ENCODE measurements around the gene TMEM151B. TPM values are rescaled to one million over a fixed set of nuclear protein-coding genes. Genes with fewer than 3 reads are reported as not detected.
A peak's percentile ranks its signal among the peaks of the same experiment; 100 is the strongest.
"Not testable (repeated sequence)": the region's sequence is repeated elsewhere in the genome, so short reads cannot be mapped to it uniquely, and the experiment has no call there.

TMEM151B gene
- total RNA-seq, 4 donors from 2014 or later, result 0.27 to 0.69 TPM; not detected in 2

GRCh38 chr6:44341095-44341890 is 71.0 kb downstream of the TMEM151B start:
- H3K27ac ChIP-seq, result no peak overlapping the region
- 25 to 82% methylated on average over 2 to 7 of the region's 8 CpGs for WGBS, 2 donors (ENCODE audit: low coverage in 1 of 2)
- peaks cover 39% of the 10 kb centered on the region for H3K27me3 ChIP-seq
- ATAC-seq, result no peak
- H3K4me1 ChIP-seq, result peaks cover 0 to 23% (median 0%) of the 10 kb centered on the region in 3 donors
- no peaks in the 10 kb centered on the region for H3K9me3 ChIP-seq
- H3K4me3 ChIP-seq, result no peak overlapping the region
- TF ChIP-seq EP300 (IDR thresholded peaks at IDR 0.05), result no peak
- TF ChIP-seq POLR2A (IDR thresholded peaks at IDR 0.05), result no peak
- no peak for TF ChIP-seq CTCF (IDR thresholded peaks at IDR 0.05)
- TF ChIP-seq POLR2AphosphoS5 (IDR thresholded peaks at IDR 0.05), result no peak
- H3K36me3 ChIP-seq, result no peaks in the 10 kb centered on the region

- H3K4me3 ChIP-seq, result peak overlapping the region in 1 of 2 donors; percentile 34
- H3K9me3 ChIP-seq, result no peaks in the 10 kb centered on the region
These were observed 71.8 kb downstream of the TMEM151B start for GRCh38 chr6:44342052-44342451.

GRCh38 chr6:44342489-44342888 is 72.2 kb downstream of the TMEM151B start, which contains the start of gene SPATS1:
SPATS1 (plus strand) TSS chr6:44342650; CDS start chr6:44343096, 446 bp downstream.
- Histone ChIP-seq H3K27ac (no peak within 1 kb of the TSS), H3K36me3 (no peaks in the 10 kb centered on the region), H3K27me3 (peaks cover 41% of the 10 kb centered on the region), H3K4me3 (peak within 1 kb of the TSS in 1 of 2 donors; percentile 34), H3K9me3 (no peaks in the 10 kb centered on the region), H3K4me1 (peaks cover 0 to 23% (median 0%) of the 10 kb centered on the region in 3 donors)
- no peak for TF ChIP-seq CTCF (IDR thresholded peaks at IDR 0.05)
- TF ChIP-seq POLR2AphosphoS5 (IDR thresholded peaks at IDR 0.05), result no peak
- TF ChIP-seq EP300 (IDR thresholded peaks at IDR 0.05), result no peak
- no peak for TF ChIP-seq POLR2A (IDR thresholded peaks at IDR 0.05)
- ATAC-seq, result peak; percentile 41
- 7 to 35% methylated on average over 4 to 12 of the region's 31 CpGs for WGBS, 2 donors (ENCODE audit: low coverage in 1 of 2)

More at GRCh38 chr6:44342052-44342451, 71.8 kb downstream of the TMEM151B start:
- ATAC-seq, result no peak
- Histone ChIP-seq H3K27ac (no peak overlapping the region), H3K4me1 (peaks cover 0 to 23% (median 0%) of the 10 kb centered on the region in 3 donors), H3K27me3 (peaks cover 41% of the 10 kb centered on the region), H3K36me3 (no peaks in the 10 kb centered on the region)
- TF ChIP-seq POLR2A (IDR thresholded peaks at IDR 0.05), result no peak
- TF ChIP-seq CTCF (IDR thresholded peaks at IDR 0.05), result no peak
- TF ChIP-seq POLR2AphosphoS5 (IDR thresholded peaks at IDR 0.05), result no peak
- no peak for TF ChIP-seq EP300 (IDR thresholded peaks at IDR 0.05)
- WGBS, 2 donors (ENCODE audit: low coverage in 1 of 2), result 25 to 76% methylated on average over 3 to 6 of the region's 6 CpGs

- 70 to 88% methylated on average over 4 of the region's 4 CpGs for WGBS, 2 donors (ENCODE audit: low coverage in 1 of 2)
These were observed 76.6 kb downstream of the TMEM151B start for GRCh38 chr6:44346818-44347217.

GRCh38 chr6:44349904-44350649 is 79.8 kb downstream of the TMEM151B start:
- 55 to 67% methylated on average over 2 to 6 of the region's 6 CpGs for WGBS, 2 donors (ENCODE audit: low coverage in 1 of 2)
- Histone ChIP-seq H3K4me1 (no peaks in the 10 kb centered on the region), H3K27ac (no peak overlapping the region), H3K27me3 (peaks cover 14% of the 10 kb centered on the region), H3K4me3 (no peak overlapping the region), H3K9me3 (no peaks in the 10 kb centered on the region), H3K36me3 (no peaks in the 10 kb centered on the region)
- ATAC-seq, result no peak
- TF ChIP-seq CTCF (IDR thresholded peaks at IDR 0.05) (no peak), EP300 (IDR thresholded peaks at IDR 0.05) (no peak), POLR2AphosphoS5 (IDR thresholded peaks at IDR 0.05) (no peak), POLR2A (IDR thresholded peaks at IDR 0.05) (no peak)

More at GRCh38 chr6:44346818-44347217, 76.6 kb downstream of the TMEM151B start:
- H3K27ac ChIP-seq, H3K4me3 ChIP-seq, H3K9me3 ChIP-seq, ATAC-seq, H3K4me1 ChIP-seq, H3K36me3 ChIP-seq: not testable (repeated sequence)
- peaks cover 41% of the 10 kb centered on the region for H3K27me3 ChIP-seq

- WGBS, 2 donors (ENCODE audit: low coverage in 1 of 2), result 58 to 83% methylated on average over 2 to 4 of the region's 4 CpGs
- not testable (repeated sequence) for H3K9me3 ChIP-seq, H3K36me3 ChIP-seq, ATAC-seq, H3K4me3 ChIP-seq, H3K27me3 ChIP-seq, H3K4me1 ChIP-seq, H3K27ac ChIP-seq
These were observed 80.4 kb downstream of the TMEM151B start for GRCh38 chr6:44350650-44350994.
